OCI-LY3 (cell line): ENCODE data around the gene SGSH.

Experiments used
- CTCF ChIP-seq: fragments of 200-600, 300-600 bp; sonication (generic); IDR thresholded peaks from 2 replicates; pipeline ENCODE4 v1.5.1; 2014; ENCODE audit warnings: antibody characterized with exemption, low read length, low read depth
- EZH2phosphoT487 ChIP-seq: fragments of 200-600 bp; shearing (Covaris generic); IDR thresholded peaks from 2 replicates; pipeline ENCODE4 v1.6.1; 2018; ENCODE audit warnings: antibody characterized with exemption, mixed run types, low read depth

GRCh38 chr17:80245566-80246265 is 25.6 kb upstream of the SGSH start:
- TF ChIP-seq CTCF = no peak
- no peak for TF ChIP-seq EZH2phosphoT487
